ENCODE data around the gene FKRP.
"Not testable (repeated sequence)": the region's sequence is repeated elsewhere in the genome, so short reads cannot be mapped to it uniquely, and the experiment has no call there.

FKRP gene

GRCh38 chr19:46712768-46713338 is 33.0 kb upstream of the FKRP start:
- not testable (repeated sequence) for H3K27me3 ChIP-seq (ENCODE audit: control insufficient read depth in 3 of 3, insufficient read depth in 3 of 3, low read depth in 1 of 3, low read length in 3 of 3)

GRCh38 chr19:46713781-46714443 is 31.9 kb upstream of the FKRP start:
- Histone ChIP-seq H3K23ac (ENCODE audit: low read depth, low read length, poor library complexity) (peak overlapping the region; percentile 73), H3K79me1 (ENCODE audit: low read depth, low read length) (peaks cover 13% of the 10 kb centered on the region), H3K27ac (replicated peaks; ENCODE audit: low read length) (peak overlapping the region; percentile 69), H2BK5ac (ENCODE audit: low read length) (no peak overlapping the region), H2BK15ac (ENCODE audit: low read length) (peak overlapping the region; percentile 26), H3K18ac (ENCODE audit: low read length) (peak overlapping the region; percentile 90), H2BK120ac (ENCODE audit: low read depth, low read length) (no peak overlapping the region), H3K9ac (ENCODE audit: low read depth, low read length, poor library complexity) (peak overlapping the region; percentile 77), H3K36me3 (replicated peaks in 1 of 2; ENCODE audit: control insufficient read depth in 2 of 2, insufficient read depth in 2 of 2, low read length in 2 of 2) (peaks cover 9 to 40% of the 10 kb centered on the region in 2 donors), H4K91ac (ENCODE audit: low read depth, low read length, poor library complexity) (no peak overlapping the region), H2AFZ (ENCODE audit: low read length) (no peak overlapping the region), H2BK12ac (ENCODE audit: low read length) (peak overlapping the region; percentile 73), H3K9me3 (replicated peaks in 1 of 2; ENCODE audit: control insufficient read depth in 2 of 2, insufficient read depth in 1 of 2, low read depth in 1 of 2, low read length in 2 of 2) (peaks cover 0 to 3% of the 10 kb centered on the region in 2 donors), H3K4me2 (ENCODE audit: insufficient read depth, low read length, poor library complexity, severe bottlenecking) (peak overlapping the region; percentile 73), H3K4me3 (ENCODE audit: low read length in 2 of 2) (peak overlapping the region in 1 of 2 donors; percentile 87), H2AK5ac (ENCODE audit: low read depth, low read length) (peak overlapping the region; percentile 92), H3K4ac (ENCODE audit: low read length) (no peak overlapping the region), H3K14ac (ENCODE audit: low read length) (no peak overlapping the region), H4K8ac (ENCODE audit: low read depth, low read length) (peak overlapping the region; percentile 65), H3K27me3 (ENCODE audit: control insufficient read depth in 3 of 3, insufficient read depth in 3 of 3, low read depth in 1 of 3, low read length in 3 of 3) (no peaks in the 10 kb centered on the region), H3K4me1 (ENCODE audit: control insufficient read depth in 2 of 2, insufficient read depth in 1 of 2, low read depth in 1 of 2, low read length in 2 of 2) (peaks cover 7 to 12% of the 10 kb centered on the region in 2 donors)
- WGBS, 2 donors (ENCODE audit: extremely low coverage in 2 of 2, insufficient read length in 2 of 2, insufficient replicate concordance in 1 of 2): no CpG with 5 or more reads among the region's 39 CpGs
- DNase-seq (ENCODE audit: low spot score): no peak

More at GRCh38 chr19:46712768-46713338, 33.0 kb upstream of the FKRP start:
- not testable (repeated sequence) for H2BK15ac ChIP-seq (ENCODE audit: low read length); H2BK12ac ChIP-seq (ENCODE audit: low read length); H3K23ac ChIP-seq (ENCODE audit: low read depth, low read length, poor library complexity); H3K9ac ChIP-seq (ENCODE audit: low read depth, low read length, poor library complexity); H3K4me3 ChIP-seq (ENCODE audit: low read length in 2 of 2); H3K14ac ChIP-seq (ENCODE audit: low read length); H3K9me3 ChIP-seq (replicated peaks in 1 of 2; ENCODE audit: control insufficient read depth in 2 of 2, insufficient read depth in 1 of 2, low read depth in 1 of 2, low read length in 2 of 2); H3K4ac ChIP-seq (ENCODE audit: low read length); H2BK5ac ChIP-seq (ENCODE audit: low read length); H2AFZ ChIP-seq (ENCODE audit: low read length); H2BK120ac ChIP-seq (ENCODE audit: low read depth, low read length); H3K4me2 ChIP-seq (ENCODE audit: insufficient read depth, low read length, poor library complexity, severe bottlenecking); H3K18ac ChIP-seq (ENCODE audit: low read length); H3K27ac ChIP-seq (replicated peaks; ENCODE audit: low read length); DNase-seq (ENCODE audit: low spot score); H4K91ac ChIP-seq (ENCODE audit: low read depth, low read length, poor library complexity); H2AK5ac ChIP-seq (ENCODE audit: low read depth, low read length); H4K8ac ChIP-seq (ENCODE audit: low read depth, low read length)
- no CpG with 5 or more reads among the region's 6 CpGs for WGBS, 2 donors (ENCODE audit: extremely low coverage in 2 of 2, insufficient read length in 2 of 2, insufficient replicate concordance in 1 of 2)
- Histone ChIP-seq H3K79me1 (ENCODE audit: low read depth, low read length) (peaks cover 13% of the 10 kb centered on the region), H3K4me1 (ENCODE audit: control insufficient read depth in 2 of 2, insufficient read depth in 1 of 2, low read depth in 1 of 2, low read length in 2 of 2) (peaks cover 7 to 12% of the 10 kb centered on the region in 2 donors), H3K36me3 (replicated peaks in 1 of 2; ENCODE audit: control insufficient read depth in 2 of 2, insufficient read depth in 2 of 2, low read length in 2 of 2) (peaks cover 10 to 40% of the 10 kb centered on the region in 2 donors)

DNA sequence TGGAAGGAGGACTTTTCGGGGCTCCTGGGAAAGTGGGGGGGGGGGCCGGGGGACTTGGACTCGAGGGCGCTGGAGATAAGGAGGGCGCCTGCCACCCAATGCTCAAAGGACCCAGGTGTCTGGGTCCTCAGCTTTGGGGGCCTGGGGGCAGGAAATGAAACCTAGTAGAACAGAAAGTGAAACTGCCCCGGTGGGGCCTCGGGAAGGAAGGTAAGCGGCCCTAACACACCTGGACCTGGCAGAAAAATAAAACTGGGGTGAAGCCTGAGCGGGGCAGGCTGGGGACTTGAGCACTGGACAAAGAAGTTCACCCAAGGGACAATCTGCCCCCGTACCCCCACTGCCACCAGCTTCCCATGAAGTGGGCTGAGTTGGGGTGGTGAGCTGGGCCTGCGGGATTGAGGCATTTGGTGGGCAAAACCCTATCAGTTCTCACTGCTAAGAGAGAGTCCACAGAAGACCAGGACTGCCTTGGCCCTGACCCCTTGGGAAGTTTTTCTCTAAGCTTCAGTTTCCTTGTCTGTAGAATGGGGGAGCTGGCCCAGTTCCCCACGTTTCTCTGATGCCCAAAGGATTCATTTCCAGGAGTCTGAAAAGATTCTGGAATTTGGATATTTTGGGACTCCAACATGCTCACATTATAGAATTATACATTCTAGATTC is 31.3 kb upstream of the FKRP start:
- no peak overlapping the region for H2AFZ ChIP-seq (ENCODE audit: low read length)
- H3K23ac ChIP-seq (ENCODE audit: low read depth, low read length, poor library complexity): peak overlapping the region; percentile 73
- H3K4me2 ChIP-seq (ENCODE audit: insufficient read depth, low read length, poor library complexity, severe bottlenecking): peak overlapping the region; percentile 73
- no peak overlapping the region for H3K14ac ChIP-seq (ENCODE audit: low read length)
- H4K91ac ChIP-seq (ENCODE audit: low read depth, low read length, poor library complexity): no peak overlapping the region
- no peak overlapping the region for H4K8ac ChIP-seq (ENCODE audit: low read depth, low read length)
- H3K79me1 ChIP-seq (ENCODE audit: low read depth, low read length): peaks cover 13% of the 10 kb centered on the region
- H2BK5ac ChIP-seq (ENCODE audit: low read length): no peak overlapping the region
- H2AK5ac ChIP-seq (ENCODE audit: low read depth, low read length): peak overlapping the region; percentile 92
- no CpG with 5 or more reads among the region's 12 CpGs for WGBS, 2 donors (ENCODE audit: extremely low coverage in 2 of 2, insufficient read length in 2 of 2, insufficient replicate concordance in 1 of 2)
- peaks cover 0 to 3% of the 10 kb centered on the region in 2 donors for H3K9me3 ChIP-seq (replicated peaks in 1 of 2; ENCODE audit: control insufficient read depth in 2 of 2, insufficient read depth in 1 of 2, low read depth in 1 of 2, low read length in 2 of 2)
- no peaks in the 10 kb centered on the region for H3K27me3 ChIP-seq (ENCODE audit: control insufficient read depth in 3 of 3, insufficient read depth in 3 of 3, low read depth in 1 of 3, low read length in 3 of 3)
- H3K4me3 ChIP-seq (ENCODE audit: low read length in 2 of 2): peak overlapping the region in 1 of 2 donors; percentile 87
- H2BK120ac ChIP-seq (ENCODE audit: low read depth, low read length): no peak overlapping the region
- H3K4me1 ChIP-seq (ENCODE audit: control insufficient read depth in 2 of 2, insufficient read depth in 1 of 2, low read depth in 1 of 2, low read length in 2 of 2): peaks cover 7 to 12% of the 10 kb centered on the region in 2 donors
- peaks cover 13 to 40% of the 10 kb centered on the region in 2 donors for H3K36me3 ChIP-seq (replicated peaks in 1 of 2; ENCODE audit: control insufficient read depth in 2 of 2, insufficient read depth in 2 of 2, low read length in 2 of 2)
- H3K9ac ChIP-seq (ENCODE audit: low read depth, low read length, poor library complexity): peak overlapping the region; percentile 77
- H2BK15ac ChIP-seq (ENCODE audit: low read length): peak overlapping the region; percentile 26
- no peak overlapping the region for H3K18ac ChIP-seq (ENCODE audit: low read length)
- no peak overlapping the region for H3K4ac ChIP-seq (ENCODE audit: low read length)
- no peak overlapping the region for H2BK12ac ChIP-seq (ENCODE audit: low read length)
- no peak overlapping the region for H3K27ac ChIP-seq (replicated peaks; ENCODE audit: low read length)
- no peak for DNase-seq (ENCODE audit: low spot score)

- H2AK5ac ChIP-seq (ENCODE audit: low read depth, low read length): peak overlapping the region; percentile 89
- peak overlapping the region; percentile 97 for H2AFZ ChIP-seq (ENCODE audit: low read length)
- peaks cover 18 to 40% of the 10 kb centered on the region in 2 donors for H3K36me3 ChIP-seq (replicated peaks in 1 of 2; ENCODE audit: control insufficient read depth in 2 of 2, insufficient read depth in 2 of 2, low read length in 2 of 2)
- H3K18ac ChIP-seq (ENCODE audit: low read length): peak overlapping the region; percentile 96
- WGBS, 2 donors (ENCODE audit: extremely low coverage in 2 of 2, insufficient read length in 2 of 2, insufficient replicate concordance in 1 of 2): no CpG with 5 or more reads among the region's 8 CpGs
- no peak overlapping the region for H2BK5ac ChIP-seq (ENCODE audit: low read length)
- peaks cover 13% of the 10 kb centered on the region for H3K79me1 ChIP-seq (ENCODE audit: low read depth, low read length)
- peak overlapping the region; percentile 71 to 97 for H3K4me3 ChIP-seq (ENCODE audit: low read length in 2 of 2)
- peak overlapping the region; percentile 80 for H3K23ac ChIP-seq (ENCODE audit: low read depth, low read length, poor library complexity)
- no peak overlapping the region for H4K8ac ChIP-seq (ENCODE audit: low read depth, low read length)
- peaks cover 0 to 3% of the 10 kb centered on the region in 2 donors for H3K9me3 ChIP-seq (replicated peaks in 1 of 2; ENCODE audit: control insufficient read depth in 2 of 2, insufficient read depth in 1 of 2, low read depth in 1 of 2, low read length in 2 of 2)
- H3K27me3 ChIP-seq (ENCODE audit: control insufficient read depth in 3 of 3, insufficient read depth in 3 of 3, low read depth in 1 of 3, low read length in 3 of 3): no peaks in the 10 kb centered on the region
- no peak overlapping the region for H3K14ac ChIP-seq (ENCODE audit: low read length)
- H3K4ac ChIP-seq (ENCODE audit: low read length): no peak overlapping the region
- H4K91ac ChIP-seq (ENCODE audit: low read depth, low read length, poor library complexity): no peak overlapping the region
- peak overlapping the region; percentile 49 for H2BK15ac ChIP-seq (ENCODE audit: low read length)
- H3K9ac ChIP-seq (ENCODE audit: low read depth, low read length, poor library complexity): peak overlapping the region; percentile 97
- peaks cover 7 to 12% of the 10 kb centered on the region in 2 donors for H3K4me1 ChIP-seq (ENCODE audit: control insufficient read depth in 2 of 2, insufficient read depth in 1 of 2, low read depth in 1 of 2, low read length in 2 of 2)
- no peak for DNase-seq (ENCODE audit: low spot score)
- H2BK120ac ChIP-seq (ENCODE audit: low read depth, low read length): no peak overlapping the region
- H2BK12ac ChIP-seq (ENCODE audit: low read length): no peak overlapping the region
- peak overlapping the region; percentile 78 for H3K4me2 ChIP-seq (ENCODE audit: insufficient read depth, low read length, poor library complexity, severe bottlenecking)
- no peak overlapping the region for H3K27ac ChIP-seq (replicated peaks; ENCODE audit: low read length)
Observed at GRCh38 chr19:46715620-46715974, 30.3 kb upstream of the FKRP start.
